Mucosa of rectum (tissue), 2 donors: ENCODE measurements around the gene GLIS1.

Experiments
- H3K27ac ChIP-seq, 2 donors: one replicate each; pipeline ENCODE4 v1.7.0; 2013; ENCODE audit warnings: inconsistent platforms in 2 of 2, low read depth in 2 of 2, low read length in 2 of 2
- H3K27me3 ChIP-seq, 2 donors: one replicate each; pipeline ENCODE4 v1.7.0; 2013; ENCODE audit warnings: low read length in 2 of 2; ENCODE audit not compliant: control insufficient read depth in 2 of 2, insufficient read depth in 2 of 2
- H3K36me3 ChIP-seq, 2 donors: one replicate each; pipeline ENCODE4 v1.7.0; 2013; ENCODE audit warnings: low read length in 2 of 2; ENCODE audit not compliant: control insufficient read depth in 2 of 2, insufficient read depth in 2 of 2
- H3K4me1 ChIP-seq, 2 donors: one replicate each; pipeline ENCODE4 v1.7.0; 2013; ENCODE audit warnings: low read length in 2 of 2, mild to moderate bottlenecking in 1 of 2; ENCODE audit not compliant: control insufficient read depth in 2 of 2, insufficient read depth in 2 of 2
- H3K4me3 ChIP-seq, 2 donors: one replicate each; pipeline ENCODE4 v1.7.0; 2013; ENCODE audit warnings: low read length in 2 of 2
- H3K9ac ChIP-seq, 2 donors: one replicate each; pipeline ENCODE4 v1.7.0; 2013; ENCODE audit warnings: low read length in 2 of 2, low read depth in 1 of 2, mild to moderate bottlenecking in 1 of 2
- H3K9me3 ChIP-seq, 2 donors: one replicate each; pipeline ENCODE4 v1.7.0; 2013; ENCODE audit warnings: low read length in 2 of 2; ENCODE audit not compliant: control insufficient read depth in 2 of 2
- donor health status: healthy.
- donor health status: Normal muscosa, but diverticular disease.

Gene GLIS1

GRCh38 chr1:53583868-53584776, 154.8 kb downstream of the GLIS1 start:
- no peak overlapping the region for H3K9ac ChIP-seq

DNA sequence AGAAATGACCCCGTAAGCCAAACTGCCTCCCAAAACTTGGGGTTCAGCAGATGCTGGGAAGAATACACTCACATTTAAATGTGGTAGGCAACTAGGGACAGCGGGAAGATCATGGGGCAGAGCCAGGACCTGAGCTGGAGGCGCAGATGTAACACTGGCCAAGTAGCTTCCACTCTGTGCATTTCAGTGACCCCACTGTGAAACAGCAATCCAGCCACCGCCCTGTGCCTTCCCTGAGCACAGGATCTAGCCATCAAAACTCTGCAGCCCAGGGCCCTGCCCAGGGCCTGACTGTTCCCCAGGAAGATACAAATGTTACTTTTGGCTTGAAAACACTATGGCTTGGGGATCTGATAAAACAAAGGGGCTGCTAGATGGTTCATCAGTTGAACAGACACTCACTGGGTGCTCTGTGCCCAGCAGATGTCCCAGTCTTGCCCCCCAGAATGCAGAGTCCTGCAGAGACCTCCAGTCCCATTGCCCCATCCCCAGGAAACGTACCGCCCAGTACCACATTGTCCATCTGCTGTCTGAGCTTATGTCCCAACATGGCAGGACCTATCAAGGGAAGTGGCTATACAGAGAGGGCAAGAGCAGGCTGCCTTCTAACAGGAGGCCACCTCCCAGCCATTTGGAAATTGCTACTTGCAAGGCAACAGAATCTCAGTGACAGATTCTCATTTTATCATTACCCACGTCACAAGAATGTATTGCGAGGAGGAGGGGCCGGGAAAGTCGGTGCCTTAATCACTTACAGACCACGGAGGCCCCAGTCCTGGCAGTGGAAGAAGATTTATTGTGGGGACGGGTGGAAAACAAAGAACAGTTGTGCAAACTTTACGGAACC, 155.7 kb downstream of the GLIS1 start:
- Histone ChIP-seq H3K9ac (no peak overlapping the region), H3K4me1 (no peaks in the 10 kb centered on the region), H3K9me3 (no peaks in the 10 kb centered on the region), H3K27ac (no peak overlapping the region), H3K4me3 (no peak overlapping the region), H3K27me3 (no peaks in the 10 kb centered on the region), H3K36me3 (no peaks in the 10 kb centered on the region)

More at GRCh38 chr1:53583868-53584776, 154.8 kb downstream of the GLIS1 start:
- no peaks in the 10 kb centered on the region for H3K9me3 ChIP-seq
- H3K36me3 ChIP-seq: no peaks in the 10 kb centered on the region
- H3K4me3 ChIP-seq: no peak overlapping the region
- H3K27ac ChIP-seq: no peak overlapping the region
- H3K4me1 ChIP-seq: no peaks in the 10 kb centered on the region
- H3K27me3 ChIP-seq: no peaks in the 10 kb centered on the region

DNA sequence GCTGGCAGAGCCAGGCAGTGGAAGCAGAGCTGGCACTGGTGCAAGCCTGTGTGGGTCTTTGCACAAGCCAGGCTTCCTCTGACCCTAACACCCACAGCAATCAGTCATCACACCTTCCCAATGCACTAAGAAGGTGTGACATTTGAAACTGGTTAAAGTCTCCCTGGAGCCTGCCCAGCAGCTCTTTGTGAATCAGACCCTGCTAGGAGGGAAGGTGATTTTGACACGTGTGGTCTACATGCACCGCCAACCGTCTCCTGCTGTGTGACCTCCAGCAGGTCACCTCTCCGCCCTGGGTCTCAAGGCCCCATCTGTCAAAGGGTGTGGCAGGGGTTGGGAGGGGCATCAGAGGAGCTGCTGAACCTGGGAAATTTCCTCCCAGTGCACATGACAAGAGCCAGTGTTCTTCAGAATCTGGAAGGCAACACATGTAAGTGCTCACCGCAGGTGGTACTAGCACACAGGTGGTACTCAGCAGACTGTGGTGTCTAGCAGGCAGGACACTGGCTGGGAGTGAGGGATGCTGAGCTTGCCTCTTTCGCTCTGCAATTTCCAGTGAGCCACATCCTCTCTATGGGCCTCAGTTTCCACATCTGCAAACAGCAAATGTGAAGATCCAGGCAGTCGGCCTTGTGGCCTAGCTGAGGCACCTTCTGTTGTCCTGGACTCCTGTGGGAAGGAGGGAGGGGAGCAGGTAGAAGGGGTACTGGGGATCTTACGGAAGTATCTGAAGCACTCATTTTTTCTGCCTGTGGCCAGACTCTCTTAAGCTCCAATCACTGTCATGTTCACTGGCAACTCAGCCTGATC, 156.5 kb downstream of the GLIS1 start:
- no peak overlapping the region for H3K9ac ChIP-seq

DNA sequence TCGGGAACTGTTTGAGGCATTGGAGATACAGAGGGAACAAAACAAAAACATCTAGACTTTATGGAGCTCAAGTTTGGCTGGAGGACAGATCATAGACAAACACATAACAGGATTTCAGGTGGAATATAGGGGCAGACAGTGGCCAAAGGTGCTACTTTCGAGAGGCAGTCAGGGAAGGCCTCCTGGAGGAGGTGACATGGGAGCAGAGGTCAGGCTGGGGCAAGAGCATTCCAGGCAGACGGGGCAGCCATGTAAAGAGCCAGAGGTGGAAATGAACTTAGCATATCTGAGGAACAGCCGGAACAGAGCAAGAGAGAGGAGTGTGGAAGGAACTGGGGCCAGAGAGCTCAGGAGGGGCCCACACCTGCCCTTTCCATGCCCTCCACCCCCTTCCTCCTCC, 157.5 kb downstream of the GLIS1 start:
- Histone ChIP-seq H3K36me3 (no peaks in the 10 kb centered on the region), H3K9me3 (no peaks in the 10 kb centered on the region), H3K9ac (no peak overlapping the region), H3K27me3 (no peaks in the 10 kb centered on the region), H3K4me3 (no peak overlapping the region), H3K4me1 (no peaks in the 10 kb centered on the region), H3K27ac (no peak overlapping the region)

More for the DNA sequence above, 156.5 kb downstream of the GLIS1 start:
- Histone ChIP-seq H3K9me3 (no peaks in the 10 kb centered on the region), H3K4me3 (no peak overlapping the region), H3K36me3 (no peaks in the 10 kb centered on the region), H3K27ac (no peak overlapping the region), H3K27me3 (no peaks in the 10 kb centered on the region), H3K4me1 (no peaks in the 10 kb centered on the region)

DNA sequence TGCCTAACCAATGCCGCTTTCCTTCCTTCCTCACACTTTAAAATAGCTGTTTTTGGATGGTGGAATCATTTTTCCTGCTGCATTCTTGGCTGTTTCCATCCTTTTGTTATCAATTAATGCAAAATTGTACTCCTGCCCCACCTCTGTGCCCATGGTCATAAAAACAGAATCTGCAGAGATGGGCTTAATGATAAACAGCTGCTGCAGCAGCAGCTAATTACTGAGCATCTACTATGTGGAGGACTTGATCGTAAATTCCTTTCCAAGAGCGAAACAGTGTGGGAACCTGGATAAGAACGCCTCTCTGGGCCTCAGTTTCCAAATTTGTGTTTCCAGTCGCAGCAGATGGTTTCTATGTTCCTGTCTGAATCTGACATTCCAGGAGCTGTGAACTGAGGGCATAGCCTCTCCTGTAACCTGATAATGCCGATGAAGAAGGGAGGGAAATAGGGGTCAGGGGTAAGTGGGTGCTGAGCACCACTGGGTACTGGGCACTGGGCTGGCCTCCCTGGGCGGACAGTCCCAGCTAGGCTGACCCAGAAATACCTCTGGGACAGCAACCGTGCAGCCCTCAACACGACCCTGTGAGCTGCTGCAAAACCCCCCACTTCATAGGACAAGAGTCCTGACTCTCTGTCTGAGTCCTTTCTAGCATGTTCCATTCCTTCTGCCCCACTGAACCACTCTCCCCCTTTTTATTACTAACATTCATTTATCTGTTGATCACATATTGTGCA, 158.1 kb downstream of the GLIS1 start:
- H3K4me1 ChIP-seq: no peaks in the 10 kb centered on the region
- H3K36me3 ChIP-seq: no peaks in the 10 kb centered on the region

GRCh38 chr1:53580009-53580400, 159.0 kb downstream of the GLIS1 start:
- no peaks in the 10 kb centered on the region for H3K4me1 ChIP-seq
- H3K27me3 ChIP-seq: no peaks in the 10 kb centered on the region
- H3K27ac ChIP-seq: no peak overlapping the region
- H3K9ac ChIP-seq: no peak overlapping the region
- H3K36me3 ChIP-seq: no peaks in the 10 kb centered on the region
- H3K9me3 ChIP-seq: no peaks in the 10 kb centered on the region
- H3K4me3 ChIP-seq: no peak overlapping the region

More for the DNA sequence above, 158.1 kb downstream of the GLIS1 start:
- H3K27me3 ChIP-seq: no peaks in the 10 kb centered on the region
- H3K27ac ChIP-seq: no peak overlapping the region
- no peaks in the 10 kb centered on the region for H3K9me3 ChIP-seq
- H3K4me3 ChIP-seq: no peak overlapping the region
- no peak overlapping the region for H3K9ac ChIP-seq

GRCh38 chr1:53579221-53580008, 159.5 kb downstream of the GLIS1 start:
- H3K36me3 ChIP-seq: no peaks in the 10 kb centered on the region
- no peak overlapping the region for H3K27ac ChIP-seq
- no peak overlapping the region for H3K4me3 ChIP-seq
- no peaks in the 10 kb centered on the region for H3K4me1 ChIP-seq
- H3K27me3 ChIP-seq: no peaks in the 10 kb centered on the region
- no peak overlapping the region for H3K9ac ChIP-seq
- no peaks in the 10 kb centered on the region for H3K9me3 ChIP-seq

GRCh38 chr1:53578358-53578757, 160.6 kb downstream of the GLIS1 start:
- Histone ChIP-seq H3K36me3 (no peaks in the 10 kb centered on the region), H3K27ac (no peak overlapping the region), H3K9ac (no peak overlapping the region), H3K9me3 (no peaks in the 10 kb centered on the region), H3K4me3 (no peak overlapping the region), H3K27me3 (no peaks in the 10 kb centered on the region), H3K4me1 (no peaks in the 10 kb centered on the region)

DNA sequence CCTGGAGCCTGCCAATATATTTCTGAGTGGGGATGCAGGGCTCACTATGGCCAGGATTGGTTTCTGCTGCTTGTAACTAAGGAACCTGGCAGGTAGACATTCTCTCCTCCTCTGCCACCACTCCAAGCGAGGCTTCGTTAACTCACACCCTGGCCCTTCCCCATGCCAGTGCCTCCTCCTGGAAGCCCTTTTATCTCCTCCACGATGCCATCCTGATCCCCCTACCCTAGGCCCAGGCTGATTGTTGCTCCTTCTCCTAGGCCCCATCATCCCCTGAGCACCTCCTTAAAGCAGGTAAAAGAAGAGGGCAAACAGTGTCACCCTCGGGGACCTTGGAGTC, 161.2 kb downstream of the GLIS1 start:
- H3K36me3 ChIP-seq: no peaks in the 10 kb centered on the region
- H3K27ac ChIP-seq: no peak overlapping the region
- H3K9ac ChIP-seq: no peak overlapping the region
- no peak overlapping the region for H3K4me3 ChIP-seq
- H3K27me3 ChIP-seq: no peaks in the 10 kb centered on the region
- no peaks in the 10 kb centered on the region for H3K9me3 ChIP-seq
- H3K4me1 ChIP-seq: no peaks in the 10 kb centered on the region
